Stimulated activated memory B cell treated with anti-CD40 and anti-IgM and Interleukin-4, amounts not matched to agents 10 μg/mL and 1 μg/mL and 100 μg/mL, for 72 hours (primary cell): ENCODE results near the gene DMRT1.

ENCODE experiments used
- ATAC-seq: fragments of 150-1000 bp; cut with Tn5 transposase; 2 replicates; pipeline ENCODE4 v1.10.0; 2021
- H3K27ac Mint-ChIP-seq: one replicate; pipeline ENCODE4 v1.8.0; 2022; ENCODE audit warnings: mild to moderate bottlenecking, mixed read lengths
- H3K27me3 Mint-ChIP-seq: one replicate; pipeline ENCODE4 v1.8.0; 2022; ENCODE audit warnings: mixed read lengths
- H3K36me3 Mint-ChIP-seq: one replicate; pipeline ENCODE4 v1.8.0; 2022; ENCODE audit warnings: mixed read lengths
- H3K4me1 Mint-ChIP-seq: one replicate; pipeline ENCODE4 v1.8.0; 2022; ENCODE audit warnings: mixed read lengths
- H3K4me3 Mint-ChIP-seq: one replicate; pipeline ENCODE4 v1.8.0; 2022; ENCODE audit warnings: mild to moderate bottlenecking, moderate library complexity, mixed read lengths
- H3K9me3 Mint-ChIP-seq: one replicate; pipeline ENCODE4 v1.8.0; 2022; ENCODE audit warnings: mixed read lengths

The DMRT1 gene

GRCh38 chr9:841371-842209, at the start of gene DMRT1:
DMRT1 (plus strand) TSS chr9:841697; CDS start chr9:841839, 142 bp downstream.
- Mint-ChIP-seq H3K27ac (no peak within 1 kb of the TSS), H3K27me3 (peaks cover 62% of the 10 kb centered on the region), H3K4me1 (peaks cover 12% of the 10 kb centered on the region), H3K4me3 (no peak within 1 kb of the TSS), H3K36me3 (no peaks in the 10 kb centered on the region), H3K9me3 (no peaks in the 10 kb centered on the region)
- ATAC-seq = no peak

- Mint-ChIP-seq H3K4me3 (no peak overlapping the region), H3K4me1 (no peaks in the 10 kb centered on the region), H3K9me3 (peaks cover 3% of the 10 kb centered on the region), H3K27me3 (peaks cover 8% of the 10 kb centered on the region), H3K36me3 (no peaks in the 10 kb centered on the region), H3K27ac (no peak overlapping the region)
- no peak for ATAC-seq
Observed at GRCh38 chr9:792331-793260, 48.9 kb upstream of the DMRT1 start.

- H3K27me3 Mint-ChIP-seq = peaks cover 8% of the 10 kb centered on the region
- H3K4me1 Mint-ChIP-seq = no peaks in the 10 kb centered on the region
- peaks cover 3% of the 10 kb centered on the region for H3K9me3 Mint-ChIP-seq
- no peak overlapping the region for H3K4me3 Mint-ChIP-seq
- H3K27ac Mint-ChIP-seq = no peak overlapping the region
- ATAC-seq = no peak
- no peaks in the 10 kb centered on the region for H3K36me3 Mint-ChIP-seq
Observed at GRCh38 chr9:794386-794785, 47.1 kb upstream of the DMRT1 start.

- no peak overlapping the region for H3K27ac Mint-ChIP-seq
- H3K9me3 Mint-ChIP-seq = peaks cover 3% of the 10 kb centered on the region
- H3K4me3 Mint-ChIP-seq = no peak overlapping the region
- H3K4me1 Mint-ChIP-seq = no peaks in the 10 kb centered on the region
- no peak for ATAC-seq
- H3K27me3 Mint-ChIP-seq = peaks cover 8% of the 10 kb centered on the region
- H3K36me3 Mint-ChIP-seq = no peaks in the 10 kb centered on the region
Observed at GRCh38 chr9:795869-796268, 45.6 kb upstream of the DMRT1 start.

GRCh38 chr9:800591-801150, 40.8 kb upstream of the DMRT1 start:
- no peak for ATAC-seq
- no peaks in the 10 kb centered on the region for H3K36me3 Mint-ChIP-seq
- H3K4me1 Mint-ChIP-seq = no peaks in the 10 kb centered on the region
- no peak overlapping the region for H3K4me3 Mint-ChIP-seq
- H3K27ac Mint-ChIP-seq = no peak overlapping the region
- peaks cover 6% of the 10 kb centered on the region for H3K27me3 Mint-ChIP-seq
- H3K9me3 Mint-ChIP-seq = no peaks in the 10 kb centered on the region

GRCh38 chr9:801399-802071, 40.0 kb upstream of the DMRT1 start:
- ATAC-seq = no peak
- no peaks in the 10 kb centered on the region for H3K4me1 Mint-ChIP-seq
- H3K36me3 Mint-ChIP-seq = no peaks in the 10 kb centered on the region
- no peak overlapping the region for H3K27ac Mint-ChIP-seq
- H3K27me3 Mint-ChIP-seq = no peaks in the 10 kb centered on the region
- H3K9me3 Mint-ChIP-seq = no peaks in the 10 kb centered on the region
- H3K4me3 Mint-ChIP-seq = no peak overlapping the region

GRCh38 chr9:804026-804425, 37.5 kb upstream of the DMRT1 start:
- Mint-ChIP-seq H3K27me3 (no peaks in the 10 kb centered on the region), H3K9me3 (no peaks in the 10 kb centered on the region), H3K4me1 (no peaks in the 10 kb centered on the region), H3K36me3 (no peaks in the 10 kb centered on the region), H3K27ac (no peak overlapping the region), H3K4me3 (no peak overlapping the region)
- no peak for ATAC-seq

GRCh38 chr9:805151-805550, 36.3 kb upstream of the DMRT1 start:
- Mint-ChIP-seq H3K27me3 (no peaks in the 10 kb centered on the region), H3K4me3 (no peak overlapping the region), H3K9me3 (no peaks in the 10 kb centered on the region), H3K36me3 (no peaks in the 10 kb centered on the region), H3K4me1 (no peaks in the 10 kb centered on the region), H3K27ac (no peak overlapping the region)
- no peak for ATAC-seq

GRCh38 chr9:806285-807156, 35.0 kb upstream of the DMRT1 start:
- Mint-ChIP-seq H3K4me3 (no peak overlapping the region), H3K9me3 (no peaks in the 10 kb centered on the region)
- no peak for ATAC-seq

GRCh38 chr9:811106-811531, 30.4 kb upstream of the DMRT1 start:
- H3K27ac Mint-ChIP-seq = no peak overlapping the region
- no peak overlapping the region for H3K4me3 Mint-ChIP-seq
- H3K27me3 Mint-ChIP-seq = no peaks in the 10 kb centered on the region
- no peaks in the 10 kb centered on the region for H3K4me1 Mint-ChIP-seq
- no peak for ATAC-seq
- H3K36me3 Mint-ChIP-seq = no peaks in the 10 kb centered on the region
- no peaks in the 10 kb centered on the region for H3K9me3 Mint-ChIP-seq

More at GRCh38 chr9:806285-807156, 35.0 kb upstream of the DMRT1 start:
- H3K27me3 Mint-ChIP-seq = no peaks in the 10 kb centered on the region
- H3K4me1 Mint-ChIP-seq = no peaks in the 10 kb centered on the region
- H3K36me3 Mint-ChIP-seq = no peaks in the 10 kb centered on the region
- H3K27ac Mint-ChIP-seq = no peak overlapping the region

- no peaks in the 10 kb centered on the region for H3K9me3 Mint-ChIP-seq
- no peaks in the 10 kb centered on the region for H3K27me3 Mint-ChIP-seq
- H3K4me3 Mint-ChIP-seq = no peak overlapping the region
- H3K36me3 Mint-ChIP-seq = no peaks in the 10 kb centered on the region
- no peak overlapping the region for H3K27ac Mint-ChIP-seq
- peaks cover 10% of the 10 kb centered on the region for H3K4me1 Mint-ChIP-seq
- ATAC-seq = no peak
Observed at GRCh38 chr9:818958-819357, 22.5 kb upstream of the DMRT1 start.

- Mint-ChIP-seq H3K27me3 (peaks cover 14% of the 10 kb centered on the region), H3K9me3 (no peaks in the 10 kb centered on the region), H3K4me3 (no peak overlapping the region), H3K4me1 (no peaks in the 10 kb centered on the region), H3K27ac (no peak overlapping the region), H3K36me3 (no peaks in the 10 kb centered on the region)
- no peak for ATAC-seq
Observed at GRCh38 chr9:826500-827280, 14.8 kb upstream of the DMRT1 start.

GRCh38 chr9:840343-840742, 1.2 kb upstream of the DMRT1 start:
- peaks cover 50% of the 10 kb centered on the region for H3K27me3 Mint-ChIP-seq
- H3K36me3 Mint-ChIP-seq = no peaks in the 10 kb centered on the region
- H3K27ac Mint-ChIP-seq = no peak overlapping the region
- no peak for ATAC-seq
- no peak overlapping the region for H3K4me3 Mint-ChIP-seq
- H3K9me3 Mint-ChIP-seq = no peaks in the 10 kb centered on the region
- H3K4me1 Mint-ChIP-seq = peaks cover 12% of the 10 kb centered on the region
